ENCODE data around the gene FAM3D. TPM values are rescaled to one million over a fixed set of nuclear protein-coding genes. Genes with fewer than 3 reads are reported as not detected.

The FAM3D gene
- total and polyA plus RNA-seq, 2 of the 8 experiments (the other 6 are each of a cell fraction or from before 2014, with no cell fraction given): not detected

GRCh38 chr3:58624550-58624949 lies 42.0 kb downstream of the FAM3D start:
- Histone ChIP-seq H3K79me2 (ENCODE audit: control insufficient read depth in 1 of 2, insufficient read depth in 2 of 2, low read length in 2 of 2) (no peaks in the 10 kb centered on the region), H4K20me1 (replicated peaks in 1 of 2; ENCODE audit: control insufficient read depth in 1 of 2, insufficient read depth in 2 of 2, low read length in 2 of 2) (no peaks in the 10 kb centered on the region), H3K9me3 (ENCODE audit: insufficient read depth in 2 of 2, low read depth in 1 of 2, low read length in 1 of 2) (no peaks in the 10 kb centered on the region), H2BK15ac (ENCODE audit: low read length) (no peak overlapping the region), H3K18ac (ENCODE audit: extremely low read depth, low read length) (no peak overlapping the region), H3K27me3 (replicated peaks in 1 of 4; ENCODE audit: control insufficient read depth in 3 of 4, extremely low read depth in 1 of 4, insufficient read depth in 3 of 4, low read length in 3 of 4) (no peaks in the 10 kb centered on the region), H2BK120ac (replicated peaks; ENCODE audit: low read depth, low read length) (no peak overlapping the region), H3K9ac (replicated peaks in 1 of 4; ENCODE audit: extremely low read depth in 1 of 4, low read depth in 3 of 4, low read length in 3 of 4) (no peak overlapping the region), H2BK12ac (ENCODE audit: low read depth, low read length) (no peak overlapping the region), H3K14ac (ENCODE audit: insufficient read length) (no peak overlapping the region), H3K23ac (ENCODE audit: insufficient read length) (no peak overlapping the region), H2AK5ac (ENCODE audit: low read depth, low read length) (no peak overlapping the region), H3K36me3 (ENCODE audit: control insufficient read depth in 2 of 4, insufficient read depth in 4 of 4, low read length in 3 of 4) (no peaks in the 10 kb centered on the region), H3K4me3 (ENCODE audit: extremely low read depth in 1 of 4, insufficient read depth in 2 of 4, low read depth in 3 of 4, low read length in 4 of 4) (no peak overlapping the region), H4K8ac (ENCODE audit: extremely low read depth, insufficient read depth, low read length) (no peak overlapping the region), H3K23me2 (ENCODE audit: low read depth, low read length) (no peaks in the 10 kb centered on the region), H3K4me1 (replicated peaks in 1 of 4; ENCODE audit: control insufficient read depth in 3 of 4, insufficient read depth in 4 of 4, low read length in 3 of 4) (no peaks in the 10 kb centered on the region), H2BK5ac (ENCODE audit: low read depth, low read length) (no peak overlapping the region), H3K4me2 (ENCODE audit: insufficient read depth in 1 of 2, low read depth in 2 of 2, low read length in 2 of 2) (no peak overlapping the region), H2BK20ac (ENCODE audit: low read length) (no peak overlapping the region), H3K56ac (replicated peaks; ENCODE audit: insufficient read length, low read depth, low read length) (no peak overlapping the region), H3K27ac (ENCODE audit: low read depth, low read length) (no peak overlapping the region), H4K91ac (replicated peaks; ENCODE audit: insufficient read length, low read length) (no peak overlapping the region), H4K5ac (ENCODE audit: insufficient read length, low read depth, low read length) (no peak overlapping the region), H3K4ac (replicated peaks; ENCODE audit: insufficient read length, low read depth, low read length) (no peak overlapping the region), H2AFZ (ENCODE audit: low read length) (no peak overlapping the region), H3K79me1 (ENCODE audit: low read depth, low read length) (no peaks in the 10 kb centered on the region)
- POLR2A ChIA-PET (ENCODE audit: partially characterized antibody): no interaction called here
- CTCF ChIA-PET (ENCODE audit: partially characterized antibody): interaction anchor here (1.6 to 25.1 kb wide), 2 partner anchors 12 to 51 kb away, joined by 4 to 994 read pairs; partner anchors contain the start of gene FAM107A
- FAIRE-seq: no peak
- 61% methylated on average over 3 of the region's 3 CpGs; no CpG with 5 or more reads in 1 of the 2 experiments for WGBS, 2 experiments (ENCODE audit: extremely low coverage in 1 of 2, insufficient coverage in 1 of 2, insufficient read length in 1 of 2, insufficient replicate concordance in 2 of 2, low coverage in 1 of 2, low lambda C conversion rate in 2 of 2, missing lambda C conversion rate in 1 of 2)
- no peak for DNase-seq (ENCODE audit: low read depth in 1 of 2, low spot score in 2 of 2)
- TF ChIP-seq RAD21 (IDR thresholded peaks at IDR 0.05 in 1 of 2, conservative IDR thresholded peaks at IDR 0.05 in 1 of 2; ENCODE audit: low read depth in 2 of 2, low read length in 2 of 2) (no peak), FOSL1 (IDR thresholded peaks at IDR 0.05; ENCODE audit: insufficient read depth, low read depth, low read length) (no peak), SIRT6 (IDR thresholded peaks at IDR 0.05; ENCODE audit: low read length) (no peak), POLR2AphosphoS5 (IDR thresholded peaks at IDR 0.05; ENCODE audit: low read depth, low read length) (no peak), EGR1 (IDR thresholded peaks at IDR 0.05; ENCODE audit: borderline replicate concordance, low read depth, low read length) (no peak), CTBP2 (IDR thresholded peaks at IDR 0.05; ENCODE audit: borderline replicate concordance, insufficient read depth, insufficient read length, low read length) (no peak), SRF (IDR thresholded peaks at IDR 0.05; ENCODE audit: low read depth, low read length) (no peak), KDM1A (IDR thresholded peaks at IDR 0.05; ENCODE audit: borderline replicate concordance, low read length) (no peak), PHF8 (conservative IDR thresholded peaks at IDR 0.05; ENCODE audit: low read depth, low read length) (no peak), NRF1 (IDR thresholded peaks at IDR 0.05; ENCODE audit: low read depth, low read length) (no peak), CEBPB (IDR thresholded peaks at IDR 0.05; ENCODE audit: low read depth, low read length) (no peak), JUN (IDR thresholded peaks at IDR 0.05; ENCODE audit: low read depth, low read length) (no peak), BACH1 (IDR thresholded peaks at IDR 0.05; ENCODE audit: low read length) (no peak), EP300 (IDR thresholded peaks at IDR 0.05; ENCODE audit: borderline replicate concordance in 1 of 2, low read depth in 2 of 2, low read length in 2 of 2) (no peak), RXRA (IDR thresholded peaks at IDR 0.05; ENCODE audit: insufficient read depth, low read depth, low read length) (no peak)
